K562 (cell line): ENCODE data around the gene UBE2U. TPM values are rescaled to one million over a fixed set of nuclear protein-coding genes. Genes with fewer than 3 reads are reported as not detected.

Source experiments
- ATAC-seq: fragments of 200-7000 bp; cut with Tn5 transposase; 3 replicates; pipeline ENCODE4 v1.9.1; 2020; ENCODE audit warnings: moderate library complexity
- BruUV-seq: library from RNA; stranded (reverse); fragments of 400-500 nt; replicated peaks from 2 replicates; lab custom pipeline; 2021; lab: Mats Ljungman, UMichigan
- CTCF ChIA-PET: fragments of 300-600 bp; formaldehyde crosslinking; extraction: SDS; loops from one replicate; lab custom pipeline; 2021; ENCODE audit warnings: low intra/inter-chr PET ratio; lab: Yijun Ruan, JAX
- POLR2A ChIA-PET: fragments of 300-600, 350-650 bp; sonication (Branson Sonifier 250); formaldehyde crosslinking; extraction: SDS; loops from one replicate; lab custom pipeline; 2021; ENCODE audit warnings: antibody characterized with exemption, inconsistent platforms; lab: Yijun Ruan, JAX
- DNase-seq, 4 experiments: peaks; one replicate each; pipeline versions ENCODE4 v3.0.0 to v3.0.0-alpha.2; 2011 to 2018; ENCODE audit warnings: low spot score in 3 of 4, mixed read lengths in 3 of 4; ENCODE audit errors: extremely low read depth in 1 of 4
- FAIRE-seq: peaks from 2 replicates; lab custom pipeline; 2011; peaks lifted over from hg19 to GRCh38; lab: Jason Lieb, UNC
- H2AFZ ChIP-seq: 2 replicates; pipeline ENCODE4 v1.6.0; 2011; ENCODE audit warnings: low read depth, low read length, control low read depth, inconsistent platforms
- H3K27ac ChIP-seq: fragments of 200-600 bp; 3 replicates; pipeline ENCODE4 v1.8.0; 2011; ENCODE audit warnings: low read depth, mild to moderate bottlenecking, control low read depth, inconsistent platforms, low read length, moderate library complexity, mixed read lengths; ENCODE audit errors: extremely low read depth
- H3K27me3 ChIP-seq, 2 experiments: fragments of 300-600 bp in 1 of 2; 2 replicates in 1 of 2; 3 replicates in 1 of 2; pipeline versions ENCODE4 v1.6.0 to v1.8.0; 2011; ENCODE audit warnings: inconsistent platforms in 2 of 2, low read length in 2 of 2, mild to moderate bottlenecking in 1 of 2, mixed read lengths in 1 of 2, moderate library complexity in 1 of 2; ENCODE audit not compliant: control insufficient read depth in 2 of 2, insufficient read depth in 2 of 2
- H3K36me3 ChIP-seq: fragments of 300-600 bp; 3 replicates; pipeline ENCODE4 v1.8.0; 2011; ENCODE audit warnings: mild to moderate bottlenecking, low read length, inconsistent platforms; ENCODE audit not compliant: control insufficient read depth, insufficient read depth
- H3K4me1 ChIP-seq, 2 experiments: fragments of 200-600 bp in 1 of 2; replicated peaks in 1 of 2; 2 replicates in 1 of 2; 3 replicates in 1 of 2; pipeline versions ENCODE4 v1.5.1 to v1.8.0; 2011; ENCODE audit warnings: inconsistent platforms in 2 of 2, low read length in 2 of 2, mild to moderate bottlenecking in 1 of 2, mixed read lengths in 1 of 2, moderate library complexity in 1 of 2; ENCODE audit not compliant: control insufficient read depth in 2 of 2, insufficient read depth in 2 of 2
- H3K4me2 ChIP-seq: 2 replicates; pipeline ENCODE4 v1.6.1; 2011; ENCODE audit warnings: low read length, control low read depth, inconsistent platforms, mixed read lengths; ENCODE audit not compliant: insufficient read depth
- H3K4me3 ChIP-seq: fragments of 200-600 bp; sonication (generic), shearing (Covaris generic); 2 replicates; pipeline ENCODE4 v1.5.1; 2016; ENCODE audit warnings: control low read depth, inconsistent platforms
- H3K79me2 ChIP-seq: fragments of 200-600 bp; 3 replicates; pipeline ENCODE4 v1.8.0; 2011; ENCODE audit warnings: low read length, inconsistent platforms; ENCODE audit not compliant: control insufficient read depth, insufficient read depth
- H3K9ac ChIP-seq, 2 experiments: 2 replicates each; pipeline versions ENCODE4 v1.6.0 to v1.6.1; 2011; ENCODE audit warnings: low read depth in 2 of 2, low read length in 2 of 2, control low read depth in 1 of 2, inconsistent platforms in 1 of 2, mild to moderate bottlenecking in 1 of 2, mixed read lengths in 1 of 2; ENCODE audit not compliant: insufficient read depth in 1 of 2
- H3K9me1 ChIP-seq: one replicate; pipeline ENCODE4 v1.6.0; 2011; ENCODE audit warnings: inconsistent platforms, mild to moderate bottlenecking, low read length, moderate library complexity; ENCODE audit not compliant: control insufficient read depth, insufficient read depth
- H3K9me3 ChIP-seq: replicated peaks from 2 replicates; pipeline ENCODE4 v1.5.1; 2011; ENCODE audit warnings: low read depth, low read length, inconsistent platforms; ENCODE audit not compliant: control insufficient read depth, insufficient read depth
- H4K20me1 ChIP-seq: replicated peaks from 2 replicates; pipeline ENCODE4 v1.6.1; 2011; ENCODE audit warnings: low read length, inconsistent platforms, mixed read lengths; ENCODE audit not compliant: control insufficient read depth, insufficient read depth
- ATF1 ChIP-seq, 2 experiments: fragments of 450-650 bp in 1 of 2; IDR thresholded peaks; 2 replicates each; pipeline ENCODE4 v1.6.1; 2016; ENCODE audit warnings: missing compliant biosample characterization in 1 of 2, missing genetic modification characterization in 1 of 2
- CXXC5 ChIP-seq: fragments of 250-450 bp; sonication (Bioruptor Pico); IDR thresholded peaks from 2 replicates; pipeline ENCODE4 v1.8.0; 2022; ENCODE audit warnings: inconsistent platforms, mild to moderate bottlenecking, moderate library complexity
- E2F4 ChIP-seq: sonication (generic); formaldehyde crosslinking; IDR thresholded peaks from 2 replicates; pipeline ENCODE4 v1.8.0; 2022; ENCODE audit warnings: mild to moderate bottlenecking, low read depth, missing genetic modification reagents
- GTF3C2 ChIP-seq: IDR thresholded peaks from 3 replicates; pipeline ENCODE4 v1.6.1; 2011; ENCODE audit warnings: borderline replicate concordance, mild to moderate bottlenecking, moderate library complexity; ENCODE audit not compliant: insufficient read length; ENCODE audit errors: extremely low read depth
- KLF13 ChIP-seq: fragments of 450-650 bp; IDR thresholded peaks from 2 replicates; pipeline ENCODE4 v1.6.1; 2016; ENCODE audit warnings: missing genetic modification characterization, low read depth, mild to moderate bottlenecking, missing compliant biosample characterization, moderate library complexity, borderline replicate concordance
- LEF1 ChIP-seq: fragments of 450-650 bp; IDR thresholded peaks from 2 replicates; pipeline ENCODE4 v1.6.1; 2016; ENCODE audit warnings: mild to moderate bottlenecking
- POLR3A ChIP-seq: IDR thresholded peaks from 2 replicates; pipeline ENCODE4 v1.6.1; 2011; ENCODE audit warnings: borderline replicate concordance, mild to moderate bottlenecking, moderate library complexity; ENCODE audit not compliant: insufficient read length, insufficient read depth; ENCODE audit errors: extremely low read depth
- PTTG1 ChIP-seq: fragments of 450-650 bp; IDR thresholded peaks from 2 replicates; pipeline ENCODE4 v1.6.1; 2016; ENCODE audit warnings: low read depth, mild to moderate bottlenecking, missing genetic modification characterization, missing compliant biosample characterization
- RBM22 ChIP-seq: fragments of 200-400 bp; formaldehyde crosslinking; IDR thresholded peaks from 2 replicates; pipeline ENCODE4 v1.6.1; 2018; ENCODE audit warnings: low read length, low read depth; ENCODE audit not compliant: poor library complexity, severe bottlenecking
- SMARCA5 ChIP-seq: fragments of 450-650 bp; IDR thresholded peaks from 2 replicates; pipeline ENCODE4 v1.6.1; 2016
- SNRNP70 ChIP-seq: fragments of 200-400 bp; formaldehyde crosslinking; optimal IDR thresholded peaks from 2 replicates; pipeline ENCODE3; 2017; ENCODE audit warnings: low read depth, low read length
- STAT5B ChIP-seq: fragments of 250-450 bp; sonication (Bioruptor Pico); IDR thresholded peaks from 2 replicates; pipeline ENCODE4 v1.8.0; 2021; ENCODE audit warnings: mild to moderate bottlenecking, inconsistent platforms
- TARDBP ChIP-seq: fragments of 450-650 bp; IDR thresholded peaks from 2 replicates; pipeline ENCODE4 v1.6.1; 2016
- ZBTB26 ChIP-seq: fragments of 450-650 bp; formaldehyde crosslinking; IDR thresholded peaks from 2 replicates; pipeline ENCODE4 v1.4.0; 2022; ENCODE audit warnings: missing genetic modification characterization
- ZEB2 ChIP-seq: fragments of 450-650 bp; IDR thresholded peaks from 2 replicates; pipeline ENCODE4 v1.6.1; 2016
- ZNF174 ChIP-seq: fragments of 250-450 bp; sonication (Bioruptor Pico); IDR thresholded peaks from 2 replicates; pipeline ENCODE4 v1.4.0; 2020; ENCODE audit warnings: mild to moderate bottlenecking
- in situ Hi-C: fragments of 300-500 bp; cut with MboI; formaldehyde crosslinking; loops from 4 replicates; pipeline ENCODE4 v1.15.0; 2018; ENCODE audit warnings: inconsistent platforms, mixed read lengths
- intact Hi-C: fragments of 100-400 bp; cut with micrococcal nuclease; formaldehyde crosslinking; loops from 2 replicates; pipeline ENCODE4 v1.14.2; 2022
- polyA plus RNA-seq, 8 experiments: library from polyadenylated mRNA; depleted of rRNA in 4 of 8; stranded (reverse) in 5 of 8; unstranded in 3 of 8; fragments of >200 nt; fragmentation: Nextera tagmentation in 2 of 8; fragmentation: Illumina TruSeq in 1 of 8; extraction: Ambion mirVana in 2 of 8; extraction: Trizol in 1 of 8; gene quantifications; 2 replicates each; pipeline versions ENCODE4 v1.2.1 to v1.2.3, GENCODE V29; 2011 to 2014; ENCODE audit warnings: inconsistent platforms in 1 of 8, missing spikeins in 1 of 8
- total RNA-seq, 7 experiments: library from RNA; depleted of rRNA in 6 of 7; stranded (reverse); fragments of >200 nt in 6 of 7; fragmentation: Illumina TruSeq in 2 of 7; extraction: Trizol in 2 of 7; gene quantifications; 2 replicates each; pipeline versions ENCODE4 v1.2.1 to v1.2.3, GENCODE V29; 2011 to 2021; ENCODE audit warnings: low replicate concordance in 1 of 7

Gene UBE2U
- total and polyA plus RNA-seq, 9 of the 15 experiments (the other 6 are each of a cell fraction or from before 2014, with no cell fraction given), result not detected

- Histone ChIP-seq H3K4me3 (no peak overlapping the region), H3K4me1 (no peaks in the 10 kb centered on the region), H3K9ac (no peak overlapping the region), H3K9me1 (no peaks in the 10 kb centered on the region), H3K27me3 (no peaks in the 10 kb centered on the region; a peak in 1 of 5 replicates), H3K4me2 (no peak overlapping the region), H4K20me1 (no peaks in the 10 kb centered on the region), H3K36me3 (no peaks in the 10 kb centered on the region), H3K9me3 (no peaks in the 10 kb centered on the region), H3K27ac (no peak overlapping the region), H3K79me2 (no peaks in the 10 kb centered on the region), H2AFZ (no peak overlapping the region)
- DNase-seq, result no peak
- in situ Hi-C loops, result no loop called here
- ChIA-PET POLR2A (no interaction called here), CTCF (no interaction called here)
- BruUV-seq, result no TSS peak
- TF ChIP-seq KLF13 (tag) (no peak), TARDBP (no peak), ZBTB26 (CRISPR knock-in tag) (no peak), SMARCA5 (no peak), PTTG1 (tag) (no peak), ZNF174 (CRISPR knock-in tag) (no peak), POLR3A (no peak), GTF3C2 (no peak), STAT5B (CRISPR knock-in tag) (no peak), ZEB2 (no peak), SNRNP70 (no peak), E2F4 (no peak), CXXC5 (no peak), ATF1 (CRISPR knock-in tag; IDR thresholded peaks at IDR 0.05) (no peak), ATF1 (tag; IDR thresholded peaks at IDR 0.05) (no peak), LEF1 (no peak), RBM22 (no peak)
- ATAC-seq, result no peak
- intact Hi-C loops, result no loop called here
- no peak for FAIRE-seq
These were observed 8.6 kb downstream of the UBE2U start for GRCh38 chr1:64212031-64212430.
